BJ (cell line): ENCODE measurements around the gene LRCOL1. TPM values are rescaled to one million over a fixed set of nuclear protein-coding genes. Genes with fewer than 3 reads are reported as not detected.

Source experiments
- CTCF ChIA-PET: fragments of 350-600 bp; formaldehyde crosslinking; extraction: SDS; loops from one replicate; lab custom pipeline; 2021; ENCODE audit warnings: antibody characterized with exemption, inconsistent platforms; lab: Yijun Ruan, JAX
- POLR2A ChIA-PET: fragments of 300-600 bp; sonication (Branson Sonifier 250); formaldehyde crosslinking; extraction: SDS; loops from one replicate; lab custom pipeline; 2021; ENCODE audit warnings: antibody characterized with exemption; lab: Charles Lee
- DNase-seq: peaks from one replicate; pipeline ENCODE4 v3.0.0-alpha.2; 2011; ENCODE audit warnings: low read depth
- H3K27me3 ChIP-seq: 2 replicates; pipeline ENCODE4 v1.6.0; 2011; ENCODE audit warnings: low read length; ENCODE audit not compliant: control insufficient read depth, insufficient read depth
- H3K36me3 ChIP-seq: 2 replicates; pipeline ENCODE4 v1.5.1; 2011; ENCODE audit warnings: low read length; ENCODE audit not compliant: control insufficient read depth, insufficient read depth
- H3K4me3 ChIP-seq: 2 replicates; pipeline ENCODE4 v1.5.1; 2011; ENCODE audit warnings: low read depth, mild to moderate bottlenecking, control low read depth, low read length
- CTCF ChIP-seq: IDR thresholded peaks from 2 replicates; pipeline ENCODE4 v1.5.1; 2011; ENCODE audit warnings: low read depth, mild to moderate bottlenecking, control low read depth, inconsistent platforms, low read length, moderate library complexity; ENCODE audit not compliant: insufficient read depth
- polyA plus RNA-seq: library from polyadenylated mRNA; depleted of rRNA; stranded (reverse); fragments of >200 nt; gene quantifications from 2 replicates; pipeline ENCODE4 v1.2.3, GENCODE V29; 2011

Gene LRCOL1
- polyA plus RNA-seq, 1 experiment, result 0.15 TPM

- Histone ChIP-seq H3K27me3 (peaks cover 25% of the 10 kb centered on the region), H3K36me3 (no peaks in the 10 kb centered on the region), H3K4me3 (no peak overlapping the region)
- CTCF ChIA-PET, result interaction anchor here (0.7 to 3.3 kb wide), 19 partner anchors 9 to 469 kb away, joined by 3 to 73 read pairs (median 4); no protein-coding TSS in a partner anchor
- DNase-seq, result no peak
- TF ChIP-seq CTCF, result peak; percentile 90
- POLR2A ChIA-PET, result no interaction called here
Measured at GRCh38 chr12:132614861-132615578, 4.6 kb upstream of the LRCOL1 start.

- Histone ChIP-seq H3K27me3 (peaks cover 23% of the 10 kb centered on the region), H3K36me3 (no peaks in the 10 kb centered on the region), H3K4me3 (no peak overlapping the region)
- DNase-seq, result no peak
- ChIA-PET CTCF (interaction anchor here (1.0 to 3.3 kb wide), 9 partner anchors 8 to 460 kb away, joined by 3 to 73 read pairs (median 6); no protein-coding TSS in a partner anchor), POLR2A (no interaction called here)
- no peak for TF ChIP-seq CTCF
Measured at GRCh38 chr12:132614029-132614428, 3.6 kb upstream of the LRCOL1 start.

GRCh38 chr12:132611620-132612019 lies 1.2 kb upstream of the LRCOL1 start:
- TF ChIP-seq CTCF, result no peak
- DNase-seq, result no peak
- Histone ChIP-seq H3K27me3 (peaks cover 20% of the 10 kb centered on the region), H3K36me3 (no peaks in the 10 kb centered on the region), H3K4me3 (no peak overlapping the region)
- ChIA-PET CTCF (interaction anchor here (0.7 to 4.5 kb wide), 5 partner anchors 12 to 458 kb away, joined by 3 to 35 read pairs (median 5); no protein-coding TSS in a partner anchor), POLR2A (no interaction called here)

- TF ChIP-seq CTCF, result no peak
- CTCF ChIA-PET, result interaction anchor here (0.6 to 4.5 kb wide), 5 partner anchors 11 to 457 kb away, joined by 3 to 35 read pairs (median 5); no protein-coding TSS in a partner anchor
- POLR2A ChIA-PET, result no interaction called here
- H3K27me3 ChIP-seq, result peaks cover 21% of the 10 kb centered on the region
- H3K36me3 ChIP-seq, result no peaks in the 10 kb centered on the region
- H3K4me3 ChIP-seq, result no peak overlapping the region
- DNase-seq, result no peak
Measured at GRCh38 chr12:132610866-132611602, 652 bp upstream of the LRCOL1 start.
